ENCODE results near the gene SYN1. TPM values are rescaled to one million over a fixed set of nuclear protein-coding genes. Genes with fewer than 3 reads are reported as not detected.

SYN1 gene
- polyA plus RNA-seq, 2 of the 4 experiments (the other 2 are of a cell fraction): 0.05 TPM; not detected in 1

GRCh38 chrX:47571215-47571614 lies 48.4 kb downstream of the SYN1 start:
- Histone ChIP-seq H3K9me3 (no peaks in the 10 kb centered on the region), H3K4me3 (no peak overlapping the region), H3K4me1 (0 out of 3 replicates have a peak, but pooled peaks cover 6% of the 10 kb centered on the region), H3K27ac (no peak overlapping the region), H3K4me2 (no peak overlapping the region)
- no peak for TF ChIP-seq EHF (CRISPR knock-in tag; IDR thresholded peaks at IDR 0.05)
- no peak for TF ChIP-seq BHLHE40 (IDR thresholded peaks at IDR 0.05; ENCODE audit: low read depth, low read length)
- no peak for TF ChIP-seq ZFP36 (IDR thresholded peaks at IDR 0.05; ENCODE audit: borderline replicate concordance, partially characterized antibody)
- TF ChIP-seq FOXS1 (CRISPR knock-in tag; IDR thresholded peaks at IDR 0.05): no peak
- ChIA-PET POLR2A (no interaction called here), CTCF (interaction anchor here (0.5 to 1.0 kb wide), 3 partner anchors 8 to 73 kb away, joined by 3 read pairs; no protein-coding TSS in a partner anchor)
- no peak for ATAC-seq
- FAIRE-seq: no peak
- no peak for DNase-seq (ENCODE audit: low read depth in 1 of 2, low spot score in 1 of 2)
- WGBS (ENCODE audit: missing lambda C conversion rate): 93% methylated on average over 9 of the region's 11 CpGs

- ATAC-seq: no peak
- H3K27ac ChIP-seq: no peak overlapping the region
- ChIA-PET POLR2A (no interaction called here), CTCF (interaction anchor here (0.5 to 0.7 kb wide), 2 partner anchors 9 to 37 kb away, joined by 3 read pairs; no protein-coding TSS in a partner anchor)
- WGBS (ENCODE audit: missing lambda C conversion rate): no CpG with 5 or more reads among the region's 8 CpGs
- TF ChIP-seq CHD2 (IDR thresholded peaks at IDR 0.05; ENCODE audit: low read length, partially characterized antibody) (no peak), GATA3 (IDR thresholded peaks at IDR 0.05; ENCODE audit: borderline replicate concordance) (no peak), ELK1 (IDR thresholded peaks at IDR 0.05; ENCODE audit: low read depth, low read length) (no peak), NPAS2 (CRISPR knock-in tag; IDR thresholded peaks at IDR 0.05; ENCODE audit: borderline replicate concordance) (no peak), ESRRA (IDR thresholded peaks at IDR 0.05; ENCODE audit: borderline replicate concordance, low read length) (no peak), ZSCAN20 (CRISPR knock-in tag; IDR thresholded peaks at IDR 0.05) (no peak), NFE2L2 (conservative IDR thresholded peaks at IDR 0.05; ENCODE audit: low read length) (no peak), MYC (IDR thresholded peaks at IDR 0.05; ENCODE audit: borderline replicate concordance, low read length) (no peak), MAZ (IDR thresholded peaks at IDR 0.05; ENCODE audit: borderline replicate concordance, low read depth, low read length) (no peak), HOXB13 (CRISPR knock-in tag; IDR thresholded peaks at IDR 0.05; ENCODE audit: low read depth) (no peak), MAX (IDR thresholded peaks at IDR 0.05) (no peak), JUNB (IDR thresholded peaks at IDR 0.05) (no peak), JUN (IDR thresholded peaks at IDR 0.05) (no peak), HOXB5 (CRISPR knock-in tag; IDR thresholded peaks at IDR 0.05) (no peak), MAFK (IDR thresholded peaks at IDR 0.05; ENCODE audit: partially characterized antibody) (no peak), EHF (CRISPR knock-in tag; IDR thresholded peaks at IDR 0.05) (no peak), TP53 (CRISPR knock-in tag; IDR thresholded peaks at IDR 0.05) (no peak), ZFP36 (IDR thresholded peaks at IDR 0.05; ENCODE audit: borderline replicate concordance, partially characterized antibody) (no peak), KDM5A (IDR thresholded peaks at IDR 0.05) (no peak)
- no peak overlapping the region for H3K4me3 ChIP-seq
- 0 out of 3 replicates have a peak, but pooled peaks cover 6% of the 10 kb centered on the region for H3K4me1 ChIP-seq
- no peak for DNase-seq (ENCODE audit: low read depth in 1 of 2, low spot score in 1 of 2)
- H3K9me3 ChIP-seq: no peaks in the 10 kb centered on the region
- H3K4me2 ChIP-seq: no peak overlapping the region
- FAIRE-seq: no peak
These were observed 48.9 kb downstream of the SYN1 start for GRCh38 chrX:47570794-47571193.

- 95% methylated on average over 6 of the region's 13 CpGs for WGBS (ENCODE audit: missing lambda C conversion rate)
- no peak overlapping the region for H3K4me3 ChIP-seq
- TF ChIP-seq NFE2L2 (conservative IDR thresholded peaks at IDR 0.05; ENCODE audit: low read length): no peak
- TF ChIP-seq RCOR1 (IDR thresholded peaks at IDR 0.05; ENCODE audit: low read depth, low read length): no peak
- TF ChIP-seq MYC (IDR thresholded peaks at IDR 0.05; ENCODE audit: borderline replicate concordance, low read length): no peak
- TF ChIP-seq ZC3H11A (IDR thresholded peaks at IDR 0.05): no peak
- no peak for TF ChIP-seq E2F6 (IDR thresholded peaks at IDR 0.05; ENCODE audit: borderline replicate concordance, low read depth)
- TF ChIP-seq MAFK (IDR thresholded peaks at IDR 0.05; ENCODE audit: partially characterized antibody): no peak
- no peak for TF ChIP-seq FOSB (CRISPR knock-in tag; IDR thresholded peaks at IDR 0.05)
- no peak for TF ChIP-seq KDM5A (IDR thresholded peaks at IDR 0.05)
- no peak overlapping the region for H3K27ac ChIP-seq
- 0 out of 3 replicates have a peak, but pooled peaks cover 6% of the 10 kb centered on the region for H3K4me1 ChIP-seq
- CTCF ChIA-PET: interaction anchor here (1.6 kb wide), 1 partner anchor 61 kb away, joined by 3 read pairs; the partner anchor contains the start of gene CFP
- no peak overlapping the region for H3K4me2 ChIP-seq
- FAIRE-seq (no peak), DNase-seq (ENCODE audit: low read depth in 1 of 2, low spot score in 1 of 2) (peak; percentile 29 to 48), ATAC-seq (peak; percentile 31 to 70; a peak in 3 of 6 replicates)
- POLR2A ChIA-PET: no interaction called here
- H3K9me3 ChIP-seq: no peaks in the 10 kb centered on the region
These were observed 50.9 kb downstream of the SYN1 start for GRCh38 chrX:47568656-47569295.

Measured in A549 (cell line).